ENCODE data around the gene RPL10. TPM values are rescaled to one million over a fixed set of nuclear protein-coding genes. Genes with fewer than 3 reads are reported as not detected.

The RPL10 gene
- total and polyA plus RNA-seq, 2 of the 8 experiments (the other 6 are each of a cell fraction or from before 2014, with no cell fraction given) = 2,633 to 4,293 TPM

DNA sequence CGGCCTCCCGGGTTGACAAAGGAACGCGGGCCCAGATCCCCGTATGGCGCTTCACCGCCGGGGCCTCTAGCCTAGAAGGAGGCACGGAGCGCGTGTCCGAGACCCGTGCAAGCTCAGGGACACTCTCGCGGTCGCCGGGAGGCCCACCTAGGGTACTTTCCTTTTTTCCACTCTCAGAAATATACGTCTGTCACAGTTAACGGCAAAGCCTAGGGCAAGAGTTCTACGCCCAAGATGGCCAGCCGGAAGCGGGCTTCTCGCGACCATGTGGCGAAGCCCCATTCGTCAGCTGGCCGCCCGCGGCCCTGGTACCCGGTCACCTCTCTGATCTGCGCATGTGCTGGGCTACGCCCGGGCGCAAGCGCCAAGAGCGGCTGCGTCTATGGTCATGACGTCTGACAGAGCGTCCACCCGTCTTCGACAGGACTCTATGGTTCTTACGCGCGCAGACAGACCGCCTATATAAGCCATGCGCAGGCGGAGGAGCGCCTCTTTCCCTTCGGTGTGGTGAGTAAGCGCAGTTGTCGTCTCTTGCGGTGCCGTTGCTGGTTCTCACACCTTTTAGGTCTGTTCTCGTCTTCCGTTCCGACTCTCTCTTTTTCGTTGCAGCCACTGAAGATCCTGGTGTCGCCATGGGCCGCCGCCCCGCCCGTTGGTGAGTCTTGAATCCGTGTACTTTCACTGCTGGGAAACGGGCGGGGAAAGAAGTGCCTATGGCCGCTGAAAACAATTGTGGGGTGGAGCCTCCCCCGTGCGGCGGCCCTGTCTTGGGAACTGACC is at the start of gene RPL10 (continued):
- no peak for TF ChIP-seq TEAD4 (IDR thresholded peaks at IDR 0.05; ENCODE audit: low read depth, low read length)
- TF ChIP-seq EGR1 (IDR thresholded peaks at IDR 0.05; ENCODE audit: borderline replicate concordance, low read depth, low read length) = no peak
- TF ChIP-seq RAD21 (IDR thresholded peaks at IDR 0.05 in 1 of 2, conservative IDR thresholded peaks at IDR 0.05 in 1 of 2; ENCODE audit: low read depth in 2 of 2, low read length in 2 of 2) = no peak
- TF ChIP-seq SAP30 (IDR thresholded peaks at IDR 0.05; ENCODE audit: insufficient read depth, insufficient replicate concordance, low read length) = no peak
- no peak for TF ChIP-seq BRCA1 (IDR thresholded peaks at IDR 0.05; ENCODE audit: low read depth, low read length)
- TF ChIP-seq POLR2AphosphoS5 (IDR thresholded peaks at IDR 0.05; ENCODE audit: low read depth, low read length) = peak; percentile 100
- TF ChIP-seq NANOG (IDR thresholded peaks at IDR 0.05; ENCODE audit: insufficient read depth, low read depth, low read length, poor library complexity, severe bottlenecking) = no peak
- TF ChIP-seq KDM1A (IDR thresholded peaks at IDR 0.05; ENCODE audit: borderline replicate concordance, low read length) = no peak
- TF ChIP-seq RNF2 (IDR thresholded peaks at IDR 0.05; ENCODE audit: borderline replicate concordance, low read depth, low read length, missing control alignments, poor library complexity, severe bottlenecking) = no peak
- TF ChIP-seq JUND (IDR thresholded peaks at IDR 0.05; ENCODE audit: low read length) = no peak
- no peak for TF ChIP-seq SIX5 (IDR thresholded peaks at IDR 0.05; ENCODE audit: low read depth, low read length)
- TF ChIP-seq TAF7 (optimal IDR thresholded peaks at IDR 0.05; ENCODE audit: borderline replicate concordance, low read depth, low read length) = peak; percentile 96
- TF ChIP-seq TCF12 (IDR thresholded peaks at IDR 0.05; ENCODE audit: low read depth, low read length) = no peak
